Breast epithelium (tissue), 4 donors: ENCODE measurements around the gene NNT. TPM values are rescaled to one million over a fixed set of nuclear protein-coding genes. Genes with fewer than 3 reads are reported as not detected.

ENCODE experiments used
- DNase-seq, 2 donors: peaks; one replicate each; pipeline ENCODE4 v3.0.0-alpha.2; 2019; ENCODE audit warnings: low spot score in 2 of 2
- H3K27ac ChIP-seq, 2 donors: fragments of 200-600 bp; sonication (generic) in 1 of 2; one replicate each; pipeline ENCODE4 v1.5.1; 2016 to 2019; ENCODE audit warnings: mild to moderate bottlenecking in 1 of 2
- H3K27me3 ChIP-seq, 2 donors: fragments of 200-600 bp; sonication (generic) in 1 of 2; one replicate each; pipeline versions ENCODE4 v1.5.1 to v1.6.0; 2017 to 2019; ENCODE audit warnings: control low read depth in 1 of 2, mild to moderate bottlenecking in 1 of 2
- H3K36me3 ChIP-seq: fragments of 200-600 bp; one replicate; pipeline ENCODE4 v1.5.1; 2019
- H3K4me1 ChIP-seq, 2 donors: fragments of 200-600 bp; sonication (generic); one replicate each; pipeline ENCODE4 v1.5.1; 2016 to 2019; ENCODE audit warnings: control low read depth in 1 of 2
- H3K4me3 ChIP-seq, 3 donors: fragments of 200-600 bp; sonication (generic); 1 replicate in 2 of 3; 2 replicates in 1 of 3; pipeline ENCODE4 v1.5.1; 2016 to 2019; ENCODE audit warnings: mild to moderate bottlenecking in 3 of 3, moderate library complexity in 2 of 3
- H3K9me3 ChIP-seq, 2 donors: fragments of 200-600 bp; sonication (generic) in 1 of 2; one replicate each; pipeline ENCODE4 v1.5.1; 2016 to 2019; ENCODE audit warnings: control low read depth in 1 of 2
- POLR2A ChIP-seq: fragments of 450-650 bp; IDR thresholded peaks from one replicate; pipeline ENCODE4 v1.6.1; 2016; ENCODE audit warnings: antibody characterized with exemption, mild to moderate bottlenecking, moderate library complexity
- POLR2AphosphoS5 ChIP-seq, 3 donors: sonication (generic); formaldehyde crosslinking; IDR thresholded peaks; one replicate each; pipeline ENCODE4 v1.6.1; 2017; ENCODE audit warnings: antibody characterized with exemption in 3 of 3
- intact Hi-C: fragments of 100-400 bp; cut with DNase I; formaldehyde crosslinking; loops from one replicate; pipeline ENCODE4 v1.15.1; 2023; ENCODE audit warnings: low total_unique reads
- total RNA-seq, 3 donors: library from RNA; depleted of rRNA; stranded (reverse); fragments of >200 nt; gene quantifications; one replicate each; pipeline ENCODE4 v1.1.0, GENCODE V29; 2016
- TF ChIP-seq, protein P1 (sequence below), 3 donors: fragments of 450-650 bp; IDR thresholded peaks; one replicate each; pipeline ENCODE4 v1.5.1; 2016 to 2017; ENCODE audit warnings: antibody characterized with exemption in 3 of 3, mild to moderate bottlenecking in 3 of 3, moderate library complexity in 3 of 3

The NNT gene
- total RNA-seq, 3 donors from 2014 or later: 30.2 to 137 (median 39.2) TPM

DNA sequence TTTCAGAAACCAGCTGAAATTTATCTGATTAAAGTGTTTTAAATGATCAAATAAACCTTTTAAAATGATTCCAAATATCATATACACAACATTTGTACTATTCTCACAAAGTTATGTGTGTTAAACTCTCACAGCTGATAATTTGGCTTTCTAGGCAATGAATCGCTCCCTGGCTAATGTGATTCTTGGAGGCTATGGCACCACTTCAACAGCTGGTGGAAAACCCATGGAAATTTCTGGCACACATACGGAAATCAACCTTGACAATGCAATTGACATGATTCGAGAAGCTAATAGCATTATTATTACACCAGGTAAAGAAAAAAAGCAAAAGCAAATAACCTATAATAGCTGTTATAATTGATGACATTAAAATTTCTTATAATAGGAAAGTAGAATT lies 72.4 kb downstream of the NNT start:
- intact Hi-C loops: no loop called here
- H3K27me3 ChIP-seq: no peaks in the 10 kb centered on the region
- DNase-seq: no peak
- no peak overlapping the region for H3K4me3 ChIP-seq
- H3K9me3 ChIP-seq: no peaks in the 10 kb centered on the region
- H3K4me1 ChIP-seq: no peaks in the 10 kb centered on the region
- H3K27ac ChIP-seq: no peak overlapping the region
- TF ChIP-seq, protein P1, sequence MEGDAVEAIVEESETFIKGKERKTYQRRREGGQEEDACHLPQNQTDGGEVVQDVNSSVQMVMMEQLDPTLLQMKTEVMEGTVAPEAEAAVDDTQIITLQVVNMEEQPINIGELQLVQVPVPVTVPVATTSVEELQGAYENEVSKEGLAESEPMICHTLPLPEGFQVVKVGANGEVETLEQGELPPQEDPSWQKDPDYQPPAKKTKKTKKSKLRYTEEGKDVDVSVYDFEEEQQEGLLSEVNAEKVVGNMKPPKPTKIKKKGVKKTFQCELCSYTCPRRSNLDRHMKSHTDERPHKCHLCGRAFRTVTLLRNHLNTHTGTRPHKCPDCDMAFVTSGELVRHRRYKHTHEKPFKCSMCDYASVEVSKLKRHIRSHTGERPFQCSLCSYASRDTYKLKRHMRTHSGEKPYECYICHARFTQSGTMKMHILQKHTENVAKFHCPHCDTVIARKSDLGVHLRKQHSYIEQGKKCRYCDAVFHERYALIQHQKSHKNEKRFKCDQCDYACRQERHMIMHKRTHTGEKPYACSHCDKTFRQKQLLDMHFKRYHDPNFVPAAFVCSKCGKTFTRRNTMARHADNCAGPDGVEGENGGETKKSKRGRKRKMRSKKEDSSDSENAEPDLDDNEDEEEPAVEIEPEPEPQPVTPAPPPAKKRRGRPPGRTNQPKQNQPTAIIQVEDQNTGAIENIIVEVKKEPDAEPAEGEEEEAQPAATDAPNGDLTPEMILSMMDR (IDR thresholded peaks at IDR 0.05): no peak
- no peak for TF ChIP-seq POLR2AphosphoS5 (IDR thresholded peaks at IDR 0.05)
- no peak for TF ChIP-seq POLR2A
- no peaks in the 10 kb centered on the region for H3K36me3 ChIP-seq

DNA sequence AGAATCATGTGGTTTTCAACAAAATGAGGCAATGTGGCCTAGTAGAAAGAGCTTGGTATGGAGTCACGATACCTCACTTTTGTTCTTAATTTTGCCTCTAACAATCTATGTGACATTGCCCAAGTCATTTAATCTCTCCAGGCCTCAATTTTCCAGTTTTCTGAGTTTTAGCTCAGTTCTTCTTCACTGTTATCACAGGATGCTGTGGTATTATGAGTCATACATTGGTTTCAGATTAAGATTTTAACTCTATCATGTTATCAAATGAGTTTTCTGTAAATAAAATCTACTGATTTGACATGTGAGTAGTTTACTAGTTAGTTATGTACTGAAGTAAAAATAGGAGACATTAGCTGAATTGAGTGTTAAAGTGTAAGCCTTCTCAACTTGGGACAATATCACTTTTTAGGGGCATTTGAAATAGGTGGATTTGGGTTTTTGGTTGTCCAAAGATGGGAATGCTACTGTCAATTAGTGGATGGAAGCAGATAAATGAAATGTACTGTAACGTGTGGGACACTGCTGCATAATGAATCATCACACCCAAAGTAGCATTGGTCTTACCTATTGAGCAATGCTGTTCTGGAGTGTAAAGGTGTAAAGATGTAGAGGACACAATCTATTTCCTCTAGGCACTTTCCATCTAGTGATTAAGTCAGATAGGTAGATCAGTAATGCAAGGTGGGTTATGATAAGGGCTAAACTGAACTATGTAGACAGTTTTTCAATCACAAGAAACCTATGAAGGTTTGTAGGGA lies 73.3 kb downstream of the NNT start:
- Histone ChIP-seq H3K4me1 (no peaks in the 10 kb centered on the region), H3K27me3 (no peaks in the 10 kb centered on the region), H3K36me3 (no peaks in the 10 kb centered on the region), H3K9me3 (no peaks in the 10 kb centered on the region), H3K4me3 (no peak overlapping the region), H3K27ac (no peak overlapping the region)
- DNase-seq: no peak
- TF ChIP-seq POLR2A: no peak
- TF ChIP-seq POLR2AphosphoS5 (IDR thresholded peaks at IDR 0.05): no peak
- TF ChIP-seq, protein P1 (IDR thresholded peaks at IDR 0.05): no peak
- intact Hi-C loops: no loop called here

DNA sequence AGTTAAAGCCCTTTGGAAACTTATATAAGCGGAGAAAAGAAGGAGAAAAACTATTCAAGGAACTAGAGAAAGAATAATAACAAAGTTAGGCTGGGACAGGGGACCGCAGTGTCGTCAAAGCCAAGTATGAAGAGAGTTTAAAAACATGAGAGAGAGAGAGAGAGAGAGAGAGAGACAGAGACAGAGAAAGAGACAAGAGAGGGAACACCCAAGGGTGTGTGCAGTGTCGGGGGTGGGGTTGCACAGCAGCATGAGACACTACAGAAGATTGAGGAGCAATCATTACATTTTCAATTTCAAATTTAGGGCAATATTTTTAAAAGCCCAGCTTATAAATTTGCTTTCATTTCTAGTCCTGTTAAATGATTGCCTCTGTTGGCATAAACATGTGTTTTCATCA lies 74.3 kb downstream of the NNT start:
- H3K36me3 ChIP-seq: no peaks in the 10 kb centered on the region
- TF ChIP-seq, protein P1 (IDR thresholded peaks at IDR 0.05): no peak
- TF ChIP-seq POLR2AphosphoS5 (IDR thresholded peaks at IDR 0.05) (no peak), POLR2A (no peak)
- intact Hi-C loops: no loop called here
- no peak overlapping the region for H3K4me3 ChIP-seq
- H3K27me3 ChIP-seq: no peaks in the 10 kb centered on the region
- no peaks in the 10 kb centered on the region for H3K9me3 ChIP-seq
- no peak for DNase-seq
- no peaks in the 10 kb centered on the region for H3K4me1 ChIP-seq
- no peak overlapping the region for H3K27ac ChIP-seq

DNA sequence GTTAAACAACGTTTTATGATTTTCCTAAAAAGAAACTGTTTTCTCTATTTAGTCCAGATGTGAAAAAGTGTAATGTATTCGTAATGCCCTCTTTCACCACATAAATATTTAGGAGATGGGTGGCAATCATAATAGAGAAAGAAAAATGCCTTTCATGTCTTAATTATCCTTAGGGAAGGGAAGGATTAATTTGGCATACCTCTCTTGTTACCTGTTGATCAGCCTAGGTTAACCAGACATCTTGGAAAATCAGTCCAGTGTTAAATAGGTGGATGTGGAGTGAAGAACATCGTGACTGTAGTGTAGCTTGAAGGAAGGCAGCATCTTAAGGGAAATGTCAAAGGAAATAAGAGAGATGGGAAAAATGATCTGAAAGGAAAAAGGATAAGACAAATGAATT lies 76.2 kb downstream of the NNT start:
- no peaks in the 10 kb centered on the region for H3K9me3 ChIP-seq
- no peaks in the 10 kb centered on the region for H3K27me3 ChIP-seq
- H3K4me1 ChIP-seq: no peaks in the 10 kb centered on the region
- no peak overlapping the region for H3K27ac ChIP-seq
- intact Hi-C loops: no loop called here
- no peak for DNase-seq
- H3K4me3 ChIP-seq: no peak overlapping the region
- H3K36me3 ChIP-seq: no peaks in the 10 kb centered on the region
- TF ChIP-seq POLR2A: no peak
- TF ChIP-seq, protein P1 (IDR thresholded peaks at IDR 0.05): no peak
- TF ChIP-seq POLR2AphosphoS5 (IDR thresholded peaks at IDR 0.05): no peak

DNA sequence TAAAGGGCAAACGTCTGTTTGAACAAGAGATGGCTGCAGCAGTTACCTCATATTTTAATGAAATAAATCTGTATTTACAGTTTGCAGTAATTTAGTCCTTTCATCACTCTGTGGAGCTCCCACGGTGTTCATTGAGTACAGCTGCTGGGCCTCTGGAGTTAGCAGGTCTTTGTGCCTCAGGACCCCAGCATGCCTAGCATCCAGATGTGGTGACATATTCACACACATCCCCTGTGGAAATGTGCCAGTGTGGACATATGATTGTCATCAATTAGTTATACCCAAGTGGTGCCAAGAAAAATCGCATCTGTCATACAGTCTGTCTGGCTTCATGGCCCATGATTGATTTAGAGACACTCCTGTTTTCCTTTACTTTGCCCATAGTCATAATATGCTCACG lies 77.3 kb downstream of the NNT start:
- Histone ChIP-seq H3K27me3 (no peaks in the 10 kb centered on the region), H3K4me1 (no peaks in the 10 kb centered on the region), H3K27ac (no peak overlapping the region), H3K4me3 (no peak overlapping the region), H3K9me3 (no peaks in the 10 kb centered on the region), H3K36me3 (no peaks in the 10 kb centered on the region)
- DNase-seq: no peak
- intact Hi-C loops: no loop called here
- TF ChIP-seq, protein P1 (IDR thresholded peaks at IDR 0.05): no peak
- no peak for TF ChIP-seq POLR2AphosphoS5 (IDR thresholded peaks at IDR 0.05)
- TF ChIP-seq POLR2A: no peak
